Epithelial cell of esophagus (primary cell): ENCODE data around the gene EXD3.

Source experiments
- DNase-seq: peaks from one replicate; pipeline ENCODE4 v3.0.0; 2010; ENCODE audit warnings: low read depth
- H3K4me3 ChIP-seq: 2 replicates; pipeline ENCODE4 v1.5.1; 2011; ENCODE audit warnings: mild to moderate bottlenecking, low read length, control low read depth
- TF ChIP-seq, protein P1 (sequence below): IDR thresholded peaks from 2 replicates; pipeline ENCODE4 v1.5.1; 2011; ENCODE audit warnings: low read depth, mild to moderate bottlenecking, low read length, control low read depth, inconsistent platforms; ENCODE audit not compliant: insufficient read depth; ENCODE audit errors: missing control alignments

The EXD3 gene

DNA sequence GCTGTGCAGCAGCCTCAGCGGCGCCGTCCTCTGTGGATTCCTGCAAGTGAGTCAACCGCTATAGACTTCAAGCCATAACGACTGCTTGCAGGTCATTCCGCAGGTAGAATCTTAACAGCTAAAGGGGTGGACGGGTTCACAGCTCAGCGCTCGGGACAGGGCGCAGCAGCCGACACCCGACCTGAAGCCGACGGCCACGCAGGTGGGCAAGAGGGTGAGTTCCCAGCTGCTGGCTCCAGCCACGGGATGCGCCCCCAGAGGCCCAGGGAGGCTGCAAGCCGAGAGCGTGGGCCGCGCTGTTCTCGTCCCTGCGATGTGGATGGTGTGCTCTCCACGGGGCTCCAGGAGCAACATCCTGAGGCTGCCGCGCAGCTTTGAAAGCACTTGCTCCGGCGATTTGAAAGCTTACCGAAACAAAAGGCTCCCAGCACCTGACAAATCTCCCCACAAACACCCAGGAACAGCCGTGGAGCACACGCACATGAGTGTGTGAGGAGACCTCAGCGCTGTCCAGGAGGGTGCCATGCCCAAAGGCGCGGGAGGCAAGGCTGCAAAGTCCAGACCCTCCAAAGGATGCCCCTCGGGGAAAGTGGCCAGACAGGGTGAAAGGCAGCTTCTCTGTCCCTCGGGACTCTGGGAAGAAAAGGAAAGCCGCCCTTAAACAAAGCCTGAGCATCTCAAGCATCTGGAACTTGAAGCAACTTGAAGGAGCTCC lies 48.7 kb downstream of the EXD3 start:
- TF ChIP-seq, protein P1, sequence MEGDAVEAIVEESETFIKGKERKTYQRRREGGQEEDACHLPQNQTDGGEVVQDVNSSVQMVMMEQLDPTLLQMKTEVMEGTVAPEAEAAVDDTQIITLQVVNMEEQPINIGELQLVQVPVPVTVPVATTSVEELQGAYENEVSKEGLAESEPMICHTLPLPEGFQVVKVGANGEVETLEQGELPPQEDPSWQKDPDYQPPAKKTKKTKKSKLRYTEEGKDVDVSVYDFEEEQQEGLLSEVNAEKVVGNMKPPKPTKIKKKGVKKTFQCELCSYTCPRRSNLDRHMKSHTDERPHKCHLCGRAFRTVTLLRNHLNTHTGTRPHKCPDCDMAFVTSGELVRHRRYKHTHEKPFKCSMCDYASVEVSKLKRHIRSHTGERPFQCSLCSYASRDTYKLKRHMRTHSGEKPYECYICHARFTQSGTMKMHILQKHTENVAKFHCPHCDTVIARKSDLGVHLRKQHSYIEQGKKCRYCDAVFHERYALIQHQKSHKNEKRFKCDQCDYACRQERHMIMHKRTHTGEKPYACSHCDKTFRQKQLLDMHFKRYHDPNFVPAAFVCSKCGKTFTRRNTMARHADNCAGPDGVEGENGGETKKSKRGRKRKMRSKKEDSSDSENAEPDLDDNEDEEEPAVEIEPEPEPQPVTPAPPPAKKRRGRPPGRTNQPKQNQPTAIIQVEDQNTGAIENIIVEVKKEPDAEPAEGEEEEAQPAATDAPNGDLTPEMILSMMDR: no peak
- no peak for DNase-seq
- no peak overlapping the region for H3K4me3 ChIP-seq

DNA sequence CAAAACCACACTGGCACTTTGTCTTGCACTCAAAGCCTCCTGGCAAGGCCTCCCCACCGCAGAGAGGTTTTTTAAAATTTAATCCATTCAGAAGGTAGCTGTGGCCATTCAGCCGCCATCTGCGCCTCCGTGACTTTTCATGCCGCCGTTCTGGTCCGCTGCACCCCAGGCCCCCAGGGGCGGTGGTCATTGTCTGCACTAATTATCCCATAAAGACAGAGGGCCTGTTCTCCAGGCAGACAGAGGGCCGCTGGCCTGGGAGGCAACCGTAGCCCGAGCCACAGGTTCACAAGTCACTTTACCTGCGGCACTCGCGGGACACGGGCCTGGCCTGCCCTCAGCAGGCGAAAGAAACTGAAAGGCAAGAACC lies 49.4 kb downstream of the EXD3 start:
- DNase-seq: no peak
- TF ChIP-seq, protein P1: no peak
- no peak overlapping the region for H3K4me3 ChIP-seq

DNA sequence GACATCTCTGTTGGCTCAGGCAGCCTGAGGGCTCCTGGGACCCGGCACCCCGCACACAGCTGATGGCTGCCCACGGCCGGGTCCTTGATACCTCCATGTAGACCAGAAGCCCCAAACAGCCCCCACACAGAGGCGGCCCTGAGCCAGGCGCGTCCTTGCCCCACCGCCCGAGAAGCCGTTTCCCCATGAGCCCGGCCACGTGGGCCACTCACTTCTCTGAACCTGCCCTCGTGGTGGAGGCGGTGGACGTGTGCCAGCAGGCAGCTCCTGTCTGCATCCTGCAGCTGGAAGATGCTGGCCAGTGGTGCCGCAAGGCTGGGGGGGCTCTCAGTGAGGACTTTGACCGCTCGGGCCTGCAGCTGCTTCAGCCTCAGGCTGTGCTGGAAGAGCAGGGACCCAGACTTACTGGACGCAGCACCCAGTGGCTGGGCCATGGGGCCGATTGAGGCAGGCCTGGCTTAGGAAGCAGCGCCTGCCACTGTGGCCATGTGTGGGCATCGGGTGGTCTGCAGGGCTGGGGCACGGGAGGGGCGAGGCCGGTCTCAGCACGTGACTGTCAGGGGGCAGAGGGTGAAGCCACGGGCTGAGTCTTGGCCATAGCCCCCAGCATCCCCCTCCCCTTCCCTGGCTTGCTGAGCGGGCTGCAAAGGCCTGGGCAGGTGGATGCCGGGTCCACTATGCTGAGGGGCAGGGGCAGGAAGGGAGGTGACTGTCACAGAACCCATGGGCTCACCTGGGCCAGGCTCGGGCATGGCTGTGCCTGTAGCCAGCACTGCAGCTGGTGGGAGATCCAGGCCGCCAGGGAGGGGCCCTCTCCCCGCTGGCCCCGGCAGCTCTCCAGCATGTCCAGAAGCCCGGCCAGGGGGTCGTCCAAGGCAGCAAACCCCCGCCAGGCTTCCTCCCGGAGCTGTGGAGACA lies 50.0 kb downstream of the EXD3 start:
- H3K4me3 ChIP-seq: no peak overlapping the region
- no peak for DNase-seq
- TF ChIP-seq, protein P1: no peak

DNA sequence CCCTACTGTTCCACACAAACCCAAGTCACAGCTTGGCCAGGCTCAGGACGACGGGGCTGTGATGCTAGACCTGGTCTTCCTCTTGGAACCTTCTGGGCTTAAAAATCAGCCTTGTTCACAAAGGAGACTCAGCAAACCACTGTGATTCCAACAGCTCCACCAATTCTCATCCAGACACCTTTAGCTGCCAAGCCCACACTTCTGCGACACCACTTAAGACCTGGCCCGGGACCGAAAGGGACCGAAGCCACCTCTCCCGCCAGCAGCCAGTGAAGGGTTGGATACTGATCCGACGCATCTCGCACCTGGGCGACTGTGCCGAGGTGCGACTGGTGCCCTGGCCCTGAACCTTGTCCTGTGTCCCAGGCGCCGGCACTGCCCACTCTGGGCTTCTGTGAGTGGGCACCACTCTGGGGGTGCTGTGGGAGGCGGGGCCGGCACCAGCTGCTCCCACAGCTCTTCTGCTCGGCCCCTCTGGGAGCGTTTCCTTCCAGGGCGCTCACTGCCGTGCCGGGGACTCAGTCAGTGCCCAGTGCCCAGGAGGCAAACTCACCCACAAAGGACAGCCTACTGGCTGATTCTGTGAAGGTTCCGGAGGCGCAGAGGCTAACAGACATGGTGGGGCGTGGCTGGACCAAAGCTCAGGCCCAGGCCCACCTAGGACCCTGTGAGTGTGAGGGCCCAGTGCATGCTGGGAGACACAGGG lies 50.9 kb downstream of the EXD3 start:
- no peak for DNase-seq
- H3K4me3 ChIP-seq: no peak overlapping the region
- TF ChIP-seq, protein P1: no peak

DNA sequence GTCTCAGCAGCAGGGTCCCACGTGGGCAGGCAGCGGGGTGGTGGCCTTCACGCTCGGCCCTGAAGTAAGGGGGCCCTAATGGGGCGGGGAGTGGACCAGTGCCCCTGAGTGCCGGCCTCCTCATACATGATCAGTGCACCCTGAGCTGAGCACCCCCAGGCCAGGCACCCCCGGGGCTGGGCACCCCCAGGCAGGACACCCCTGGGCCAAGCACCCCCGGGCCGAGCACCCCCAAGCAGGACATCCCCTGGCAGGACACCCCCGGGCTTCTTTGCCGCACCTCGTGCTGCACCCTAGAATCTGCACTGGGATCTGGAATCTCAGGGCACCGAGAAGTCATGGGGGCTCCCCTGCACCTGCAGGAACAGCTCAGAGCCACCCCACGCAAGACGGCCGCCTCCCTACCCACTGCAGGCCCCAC lies 51.4 kb downstream of the EXD3 start:
- DNase-seq: no peak
- TF ChIP-seq, protein P1: no peak
- no peak overlapping the region for H3K4me3 ChIP-seq

DNA sequence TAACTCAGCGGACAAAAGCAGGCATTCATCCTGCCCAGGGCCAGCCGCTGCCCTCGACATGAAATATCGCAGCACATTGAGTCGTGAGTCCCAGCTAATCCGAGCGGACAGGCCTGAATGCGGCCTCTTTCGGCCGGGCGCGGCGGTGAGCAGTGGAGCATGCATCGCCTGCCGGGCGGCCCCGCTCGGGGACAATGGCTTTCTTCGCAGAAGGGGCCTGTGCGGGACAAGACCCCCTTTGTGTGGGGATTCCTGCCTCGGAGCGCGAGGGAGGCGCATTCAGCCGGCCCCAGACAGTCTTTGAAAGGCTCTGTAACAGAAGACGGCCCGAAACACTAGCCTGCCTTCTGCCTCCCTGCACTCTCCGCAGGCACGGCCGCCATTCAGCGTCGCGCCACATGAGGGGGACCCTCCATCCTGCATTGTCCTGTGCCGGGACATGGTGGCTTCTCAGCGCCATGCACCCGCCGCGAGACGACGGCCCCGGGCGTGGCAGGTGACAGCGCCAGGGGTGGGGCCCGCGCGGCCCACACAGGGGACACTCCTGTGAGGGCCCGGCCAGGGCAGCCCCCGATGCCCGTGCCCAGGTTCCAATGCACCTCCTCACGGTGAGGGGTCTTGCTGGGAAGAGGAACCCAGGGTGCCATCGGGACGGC lies 52.0 kb downstream of the EXD3 start:
- TF ChIP-seq, protein P1: no peak
- no peak for DNase-seq

More for the DNA sequence above, 52.0 kb downstream of the EXD3 start:
- no peak overlapping the region for H3K4me3 ChIP-seq
